Coronary artery (tissue), 2 donors: ENCODE data around the gene MESP1.
A peak's percentile ranks its signal among the peaks of the same experiment; 100 is the strongest.

Experiments
- DNase-seq: peaks from one replicate; pipeline ENCODE4 v3.0.0-alpha.2; 2017; ENCODE audit warnings: low spot score
- H3K27ac ChIP-seq, 2 donors: fragments of 200-600 bp; sonication (generic); one replicate each; pipeline ENCODE4 v1.5.1; 2016 to 2019
- H3K4me3 ChIP-seq: fragments of 200-600 bp; sonication (generic); 2 replicates; pipeline ENCODE4 v1.5.1; 2016; ENCODE audit warnings: mild to moderate bottlenecking, moderate library complexity
- CTCF ChIP-seq: fragments of 200-600 bp; sonication (generic); IDR thresholded peaks from one replicate; pipeline ENCODE4 v1.5.1; 2019; ENCODE audit warnings: antibody characterized with exemption

MESP1 gene

DNA sequence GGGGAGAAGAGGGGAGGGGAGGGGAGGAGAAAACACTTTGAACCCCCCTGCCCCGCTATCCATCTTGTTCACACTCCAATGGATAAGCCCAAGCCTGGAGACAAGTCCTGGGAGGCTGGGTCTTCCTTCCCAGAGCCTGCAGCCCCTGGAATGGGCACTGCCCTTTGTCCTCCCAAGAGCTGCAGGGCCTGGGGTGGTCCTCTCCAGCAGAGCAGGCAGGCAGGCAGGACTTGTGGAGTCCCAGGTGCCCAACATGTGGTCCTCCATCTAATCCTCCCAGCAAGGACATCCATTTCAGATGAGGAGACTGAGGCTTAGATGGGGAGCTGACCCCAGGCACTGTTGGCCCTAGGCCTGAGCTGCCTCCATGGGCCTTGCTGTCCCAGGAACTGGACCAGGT, 14.6 kb upstream of the MESP1 start:
- no peak overlapping the region for H3K4me3 ChIP-seq
- no peak overlapping the region for H3K27ac ChIP-seq
- no peak for DNase-seq
- no peak for TF ChIP-seq CTCF

DNA sequence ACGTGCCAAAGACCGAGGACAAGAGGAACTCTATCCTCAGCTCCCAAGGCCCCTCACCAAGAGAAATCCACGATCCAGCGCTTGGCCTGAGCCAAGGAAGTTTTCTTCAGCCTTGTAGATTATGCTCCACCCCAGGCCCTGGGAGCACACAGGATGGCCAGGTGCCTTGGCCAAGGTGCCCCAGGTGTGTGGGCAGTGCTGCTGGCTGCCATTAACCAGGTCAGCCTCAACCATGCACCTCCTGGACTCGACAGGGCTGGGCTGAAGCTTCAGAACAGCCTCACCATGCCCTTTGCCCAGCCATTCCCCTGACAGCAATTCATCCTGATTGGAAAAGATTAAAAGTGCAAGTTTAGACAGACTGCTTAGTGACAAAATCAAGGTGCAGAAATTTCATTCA, 10.9 kb upstream of the MESP1 start:
- H3K4me3 ChIP-seq = no peak overlapping the region
- no peak for TF ChIP-seq CTCF
- no peak for DNase-seq
- H3K27ac ChIP-seq = no peak overlapping the region

DNA sequence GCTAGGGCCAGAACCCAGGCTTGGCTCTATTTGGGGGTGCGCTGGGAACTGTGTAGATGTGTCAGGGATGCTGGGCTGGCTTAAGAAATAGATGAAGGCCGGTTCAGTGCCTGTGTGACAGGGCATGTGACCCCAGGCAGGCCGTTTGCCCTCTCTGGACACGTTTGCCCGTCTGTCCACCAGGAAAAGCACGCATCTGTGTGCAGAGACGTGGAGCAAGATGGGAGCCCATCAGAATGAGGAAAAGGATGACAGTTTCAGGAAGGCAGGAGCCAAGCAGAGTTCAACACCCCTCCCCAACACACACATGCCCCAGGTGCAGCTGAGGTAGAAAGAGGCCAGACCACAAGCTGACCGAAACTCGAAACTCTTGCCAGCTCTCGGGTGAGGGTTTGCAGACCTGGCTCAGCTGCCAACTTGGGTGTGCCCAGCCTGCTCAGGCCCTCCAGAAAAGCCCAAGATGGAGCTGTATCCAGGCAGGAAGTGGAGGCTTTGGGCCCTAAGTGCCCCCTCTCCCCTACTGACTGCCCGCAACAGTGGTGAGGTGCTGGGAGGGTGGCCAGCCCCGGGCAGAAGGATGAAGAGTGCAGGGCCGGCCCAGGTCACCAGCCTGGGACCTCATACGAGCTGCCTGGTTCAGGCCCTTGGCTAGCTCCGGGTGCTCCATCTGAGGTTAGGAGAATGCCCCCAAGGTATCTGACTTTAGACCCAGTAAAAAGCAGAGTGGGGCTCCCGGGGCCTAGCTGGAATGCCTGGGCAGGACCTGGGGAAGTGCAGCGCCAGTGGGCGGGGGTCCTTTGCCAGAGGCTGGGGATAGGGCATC, 10.2 kb upstream of the MESP1 start:
- H3K27ac ChIP-seq = no peak overlapping the region
- no peak for DNase-seq
- TF ChIP-seq CTCF = no peak
- H3K4me3 ChIP-seq = no peak overlapping the region

- DNase-seq = no peak
- TF ChIP-seq CTCF = peak; percentile 80
- no peak overlapping the region for H3K4me3 ChIP-seq
- H3K27ac ChIP-seq = no peak overlapping the region
Observed at GRCh38 chr15:89760303-89761008, 9.4 kb upstream of the MESP1 start.

DNA sequence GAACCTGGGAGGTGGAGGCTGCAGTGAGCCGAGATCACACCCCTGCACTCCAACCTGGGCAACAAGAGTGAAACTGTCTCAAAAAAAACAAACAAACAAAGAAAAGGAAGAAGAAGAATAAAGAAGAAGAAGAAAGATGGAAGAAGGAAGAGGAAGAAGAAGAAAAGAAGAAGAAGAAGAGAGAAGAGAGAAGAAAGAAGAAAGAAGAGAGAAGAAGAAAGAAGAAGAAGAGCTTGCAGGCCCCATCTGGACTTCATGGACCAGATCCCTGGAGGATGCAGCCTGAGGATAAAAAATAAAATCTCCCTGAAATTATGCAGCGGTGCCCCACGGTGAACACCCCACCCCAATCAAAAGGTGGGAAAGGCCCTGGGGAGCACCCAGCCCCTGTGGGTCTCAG, 8.8 kb upstream of the MESP1 start:
- DNase-seq = no peak
- TF ChIP-seq CTCF = no peak
- no peak overlapping the region for H3K27ac ChIP-seq

GRCh38 chr15:89758981-89759380, 7.9 kb upstream of the MESP1 start:
- TF ChIP-seq CTCF = no peak
- no peak overlapping the region for H3K27ac ChIP-seq
- no peak overlapping the region for H3K4me3 ChIP-seq
- no peak for DNase-seq

More for the DNA sequence above, 8.8 kb upstream of the MESP1 start:
- no peak overlapping the region for H3K4me3 ChIP-seq

DNA sequence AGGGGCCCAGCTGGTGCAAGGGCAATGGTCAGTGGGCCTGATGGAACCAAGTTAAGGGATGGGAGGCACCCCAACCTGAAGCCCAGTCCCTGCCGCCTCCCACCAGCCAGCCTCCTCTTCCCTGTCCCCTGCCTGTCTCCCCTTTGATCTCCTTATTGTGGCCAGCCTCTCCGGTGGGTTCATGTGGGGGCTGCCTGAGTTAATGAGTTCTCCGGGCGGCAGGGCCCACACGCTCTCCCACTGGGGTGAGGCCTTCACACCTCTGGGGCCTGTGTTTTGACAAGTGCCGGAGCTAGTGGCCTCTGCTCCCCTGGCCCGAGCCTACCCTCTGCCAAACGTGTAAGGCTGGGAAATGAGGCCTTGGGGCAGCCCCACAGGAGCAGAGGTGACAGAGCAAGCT, 7.2 kb upstream of the MESP1 start:
- no peak for TF ChIP-seq CTCF
- Histone ChIP-seq H3K27ac (no peak overlapping the region), H3K4me3 (no peak overlapping the region)
- no peak for DNase-seq
